Stimulated activated CD4-positive, alpha-beta T cell treated with anti-CD3 and anti-CD28 coated beads, Interleukin-2, amount 100 ng/mL, for 48 hours (primary cell): Measurements from ENCODE around the gene MEG3.

Experiments used
- DNase-seq, 2 donors: peaks; one replicate each; pipeline ENCODE4 v3.0.0-alpha.2; 2020

Gene MEG3

GRCh38 chr14:100825713-100826331 lies at the start of gene MEG3:
Gene MEG3 (plus strand): TSS chr14:100826118.
- DNase-seq: no peak

DNA sequence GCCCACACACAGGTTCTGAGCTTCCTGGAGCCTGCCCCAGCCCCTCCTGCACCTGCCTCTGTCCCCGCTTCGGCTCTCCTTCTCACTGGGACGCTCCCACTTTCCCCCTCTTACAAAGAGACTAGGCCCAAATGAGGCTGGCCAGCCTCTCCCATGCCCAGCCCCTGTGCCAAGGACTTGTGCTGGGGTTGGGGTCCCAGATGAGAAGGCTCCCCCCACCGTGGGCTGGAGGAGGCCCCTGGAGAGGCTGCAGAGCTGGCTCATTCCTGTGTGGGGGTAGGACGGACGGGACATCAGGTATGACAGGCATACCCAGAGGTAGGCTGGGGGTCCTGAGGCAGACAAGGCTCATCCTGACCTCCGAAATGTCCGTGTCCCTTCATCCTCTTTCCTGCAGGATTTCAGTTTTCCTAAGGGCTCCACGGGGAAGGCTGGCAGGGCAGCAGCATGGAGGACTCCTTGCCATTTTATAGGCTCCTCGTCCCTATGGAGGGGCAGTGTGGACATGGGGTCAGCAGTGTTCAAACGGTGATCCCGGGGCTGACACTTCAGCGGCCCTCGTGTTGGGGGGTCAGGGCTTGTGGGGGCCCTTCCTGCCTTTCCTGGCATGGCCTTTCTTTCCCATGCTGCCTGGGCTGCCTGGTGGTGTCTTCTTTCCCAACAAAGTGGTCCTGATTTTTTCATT lies 49.1 kb upstream of the MEG3 start:
- no peak for DNase-seq

- no peak for DNase-seq
Measured at GRCh38 chr14:100777366-100777817, 48.5 kb upstream of the MEG3 start.

- DNase-seq: no peak
Measured at GRCh38 chr14:100777818-100778525, 47.9 kb upstream of the MEG3 start.

DNA sequence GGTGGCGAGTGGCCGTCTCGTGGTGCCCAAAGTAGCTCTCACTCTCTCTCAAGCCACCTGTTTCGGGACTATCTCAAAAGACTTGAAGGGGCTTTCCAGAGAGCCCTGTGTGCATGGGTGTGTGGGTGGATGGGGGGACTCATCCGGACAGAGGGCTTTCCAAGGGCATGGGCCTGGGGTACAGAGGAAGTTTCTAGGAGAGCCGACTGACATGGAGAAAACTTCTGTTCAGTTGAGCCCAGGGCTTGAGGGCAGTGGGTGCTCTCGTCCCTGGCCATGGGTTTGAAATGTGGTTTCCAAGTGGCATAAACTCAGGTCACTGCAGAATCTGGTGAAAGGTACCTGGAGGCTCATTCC lies 47.4 kb upstream of the MEG3 start:
- DNase-seq: no peak

GRCh38 chr14:100778951-100779690 lies 46.8 kb upstream of the MEG3 start:
- no peak for DNase-seq

- no peak for DNase-seq
Measured at GRCh38 chr14:100779691-100780080, 46.2 kb upstream of the MEG3 start.

DNA sequence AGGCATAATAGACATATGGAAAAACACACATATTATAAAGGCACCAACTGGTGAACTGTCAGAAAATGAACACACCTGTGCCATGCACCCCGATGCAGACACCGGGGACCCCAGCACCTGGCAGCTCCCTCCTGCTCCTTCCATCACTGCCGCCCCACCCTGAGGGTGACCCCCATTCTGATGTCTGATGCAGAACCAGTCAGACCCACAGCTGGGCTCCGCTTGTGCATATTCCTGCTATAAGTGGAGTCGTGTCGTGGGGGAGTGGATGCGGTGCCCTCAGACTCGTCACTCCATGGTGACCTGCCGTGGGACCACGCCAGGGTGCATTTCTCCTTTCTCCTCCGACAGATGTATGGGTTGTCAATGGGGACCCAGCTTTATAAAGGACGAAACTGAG lies 45.7 kb upstream of the MEG3 start:
- DNase-seq: no peak

GRCh38 chr14:100780646-100781355 lies 45.1 kb upstream of the MEG3 start:
- DNase-seq: no peak

GRCh38 chr14:100781952-100782351 lies 44.0 kb upstream of the MEG3 start:
- DNase-seq: no peak

- no peak for DNase-seq
Measured at GRCh38 chr14:100782516-100783320, 43.2 kb upstream of the MEG3 start.

DNA sequence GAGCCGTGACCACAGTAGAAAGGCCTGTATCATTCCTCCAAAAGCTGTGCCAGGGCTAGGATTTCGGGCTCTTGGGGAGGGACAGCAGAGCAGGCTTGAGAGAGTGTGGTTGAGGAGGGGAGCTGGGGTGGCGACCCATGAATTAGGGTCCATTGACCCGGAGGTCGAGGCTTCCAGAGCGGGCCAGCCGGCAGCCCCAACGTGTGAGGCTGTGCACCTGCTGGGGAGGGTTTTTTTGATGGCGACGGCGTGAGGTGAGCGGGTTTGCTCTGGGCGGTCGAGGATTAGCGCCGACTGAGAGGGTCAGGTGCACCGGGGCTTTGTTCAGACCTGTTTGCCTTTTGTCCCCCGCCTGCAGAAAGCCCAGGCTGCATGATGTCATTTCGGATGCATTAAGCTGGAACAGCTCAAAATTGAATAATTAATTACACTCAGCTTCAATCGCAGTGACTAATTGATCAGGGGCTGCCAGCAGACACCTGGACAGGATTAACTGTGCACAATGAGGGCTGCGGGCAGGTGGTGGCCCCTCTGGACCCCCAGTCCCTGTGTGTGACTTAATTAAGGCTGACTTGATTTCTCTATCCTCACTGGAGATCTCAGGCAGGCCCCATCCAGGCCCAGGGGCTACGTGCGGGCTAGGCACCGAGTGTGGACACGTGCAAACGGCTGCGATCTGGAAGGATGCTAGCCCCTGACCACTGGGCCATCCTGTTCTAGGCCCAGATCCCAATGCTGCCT lies 42.1 kb upstream of the MEG3 start:
- no peak for DNase-seq

GRCh38 chr14:100784523-100785337 lies 41.2 kb upstream of the MEG3 start:
- no peak for DNase-seq

GRCh38 chr14:100785338-100785615 lies 40.6 kb upstream of the MEG3 start:
- no peak for DNase-seq

- DNase-seq: no peak
Measured at GRCh38 chr14:100785626-100786025, 40.3 kb upstream of the MEG3 start.

DNA sequence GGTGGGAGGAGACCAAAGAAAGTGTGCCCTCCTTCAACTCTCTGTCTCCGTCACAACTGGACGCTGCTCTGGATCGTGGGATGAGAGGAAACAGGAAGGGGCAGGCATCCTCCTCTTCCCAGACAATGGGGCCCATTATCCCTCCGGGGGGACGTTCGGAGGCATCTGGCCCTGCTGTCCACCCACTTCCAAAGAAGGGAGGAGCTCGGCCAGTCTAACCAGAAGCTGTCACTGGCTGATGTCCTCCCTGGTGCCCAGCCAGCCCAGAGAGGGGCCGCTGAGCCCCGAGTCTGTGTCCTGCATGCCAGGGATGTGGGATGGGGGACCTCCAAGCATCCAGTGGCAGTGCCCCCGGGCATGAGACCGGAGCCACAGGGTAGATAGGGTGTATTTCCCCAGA lies 39.8 kb upstream of the MEG3 start:
- no peak for DNase-seq

- DNase-seq: no peak
Measured at GRCh38 chr14:100786576-100787219, 39.2 kb upstream of the MEG3 start.

GRCh38 chr14:100787659-100788058 lies 38.3 kb upstream of the MEG3 start:
- no peak for DNase-seq

DNA sequence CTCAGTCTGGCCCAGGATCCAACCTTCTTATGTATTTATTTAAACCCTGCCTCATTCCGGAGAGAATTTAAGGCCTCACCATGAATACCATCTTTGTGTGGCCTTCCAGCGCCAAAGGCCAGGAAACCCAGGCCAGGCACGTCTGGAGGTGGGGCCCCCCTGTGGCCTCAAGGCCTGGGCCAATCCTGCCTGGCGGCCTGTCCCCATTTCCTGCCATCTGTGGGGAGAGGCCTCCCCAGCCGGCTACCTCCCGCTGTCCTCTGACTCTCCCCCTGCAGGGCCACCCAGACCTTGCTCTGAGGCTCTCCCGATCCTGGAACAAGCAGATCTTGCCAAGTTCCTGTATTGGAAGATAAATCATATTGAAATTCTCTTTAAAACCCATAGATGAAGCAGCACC lies 37.4 kb upstream of the MEG3 start:
- no peak for DNase-seq

- DNase-seq: no peak
Measured at GRCh38 chr14:100788942-100789341, 37.0 kb upstream of the MEG3 start.
